H1 (cell line): ENCODE measurements around the gene KRTAP20-1.

ENCODE experiments used
- POLR2A ChIP-seq, 2 experiments: IDR thresholded peaks; 1 replicate in 1 of 2; 2 replicates in 1 of 2; pipeline ENCODE4 v1.6.1; 2011; ENCODE audit warnings: low read depth in 2 of 2, low read length in 2 of 2, mild to moderate bottlenecking in 2 of 2; ENCODE audit errors: control extremely low read depth in 1 of 2
- TF ChIP-seq, protein P1 (sequence below): IDR thresholded peaks from 2 replicates; pipeline ENCODE4 v1.6.1; 2011; ENCODE audit warnings: low read length, improper control_type of control experiment
- TF ChIP-seq, protein P2 (sequence below), 3 experiments: IDR thresholded peaks; 1 replicate in 2 of 3; 2 replicates in 1 of 3; pipeline versions ENCODE4 v1.5.1 to v1.6.1; 2011; ENCODE audit warnings: low read length in 3 of 3, mild to moderate bottlenecking in 3 of 3, inconsistent platforms in 2 of 3, low read depth in 1 of 3, moderate library complexity in 1 of 3; ENCODE audit not compliant: insufficient read depth in 1 of 3; ENCODE audit errors: control extremely low read depth in 1 of 3

DNA sequence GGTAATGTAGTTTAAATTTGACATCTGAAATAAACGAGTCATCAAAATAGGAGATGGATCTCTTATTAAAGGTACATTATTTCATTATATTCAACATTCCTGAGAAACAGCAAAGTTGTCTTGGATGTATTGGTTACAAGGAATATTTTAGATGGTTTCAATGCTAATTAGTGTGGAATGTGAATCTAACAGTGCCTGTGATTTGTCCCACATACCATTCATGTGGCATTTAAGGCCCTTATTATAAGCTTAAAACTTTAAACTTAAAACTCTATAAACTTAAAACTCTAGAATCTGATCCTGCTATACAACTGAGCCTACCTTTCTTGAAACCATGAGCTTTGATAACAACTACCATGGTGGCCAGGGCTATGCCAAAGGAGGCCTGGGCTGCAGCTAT lies 15.4 kb upstream of the KRTAP20-1 start, which contains the start of gene KRTAP22-1:
- no peak for TF ChIP-seq POLR2A (IDR thresholded peaks at IDR 0.05; ENCODE audit: control extremely low read depth in 1 of 2, low read depth in 2 of 2, low read length in 2 of 2)
- TF ChIP-seq, protein P1, sequence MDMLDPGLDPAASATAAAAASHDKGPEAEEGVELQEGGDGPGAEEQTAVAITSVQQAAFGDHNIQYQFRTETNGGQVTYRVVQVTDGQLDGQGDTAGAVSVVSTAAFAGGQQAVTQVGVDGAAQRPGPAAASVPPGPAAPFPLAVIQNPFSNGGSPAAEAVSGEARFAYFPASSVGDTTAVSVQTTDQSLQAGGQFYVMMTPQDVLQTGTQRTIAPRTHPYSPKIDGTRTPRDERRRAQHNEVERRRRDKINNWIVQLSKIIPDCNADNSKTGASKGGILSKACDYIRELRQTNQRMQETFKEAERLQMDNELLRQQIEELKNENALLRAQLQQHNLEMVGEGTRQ: no peak
- TF ChIP-seq, protein P2, sequence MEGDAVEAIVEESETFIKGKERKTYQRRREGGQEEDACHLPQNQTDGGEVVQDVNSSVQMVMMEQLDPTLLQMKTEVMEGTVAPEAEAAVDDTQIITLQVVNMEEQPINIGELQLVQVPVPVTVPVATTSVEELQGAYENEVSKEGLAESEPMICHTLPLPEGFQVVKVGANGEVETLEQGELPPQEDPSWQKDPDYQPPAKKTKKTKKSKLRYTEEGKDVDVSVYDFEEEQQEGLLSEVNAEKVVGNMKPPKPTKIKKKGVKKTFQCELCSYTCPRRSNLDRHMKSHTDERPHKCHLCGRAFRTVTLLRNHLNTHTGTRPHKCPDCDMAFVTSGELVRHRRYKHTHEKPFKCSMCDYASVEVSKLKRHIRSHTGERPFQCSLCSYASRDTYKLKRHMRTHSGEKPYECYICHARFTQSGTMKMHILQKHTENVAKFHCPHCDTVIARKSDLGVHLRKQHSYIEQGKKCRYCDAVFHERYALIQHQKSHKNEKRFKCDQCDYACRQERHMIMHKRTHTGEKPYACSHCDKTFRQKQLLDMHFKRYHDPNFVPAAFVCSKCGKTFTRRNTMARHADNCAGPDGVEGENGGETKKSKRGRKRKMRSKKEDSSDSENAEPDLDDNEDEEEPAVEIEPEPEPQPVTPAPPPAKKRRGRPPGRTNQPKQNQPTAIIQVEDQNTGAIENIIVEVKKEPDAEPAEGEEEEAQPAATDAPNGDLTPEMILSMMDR (IDR thresholded peaks at IDR 0.05; ENCODE audit: control extremely low read depth in 1 of 3, insufficient read depth in 1 of 3, low read depth in 1 of 3, low read length in 3 of 3): no peak
